Articular chondrocyte of knee joint (primary cell): ENCODE measurements around the gene MKRN3. TPM values are rescaled to one million over a fixed set of nuclear protein-coding genes. Genes with fewer than 3 reads are reported as not detected.

Experiments
- small RNA-seq: library from RNA; depleted of rRNA; stranded (forward); fragments of <200 nt; gene quantifications from one replicate; pipeline ENCODE3, GENCODE V24; 2012
- total RNA-seq: library from RNA; depleted of rRNA; stranded (reverse); fragments of >200 nt; gene quantifications from 2 replicates; pipeline ENCODE4 v1.2.3, GENCODE V29; 2012

Gene MKRN3
- total RNA-seq: not detected in 2 replicates

GRCh38 chr15:23565395-23566070, at the start of gene MKRN3:
TSS of gene MKRN3 (plus strand) at chr15:23565674. CDS start at chr15:23565783, 109 bp downstream.

Small RNA genes within 50 kb of the gene (small RNA-seq; reads per million reads assigned to genes)
- not detected for gene MIR4508

Other genes starting within 250 kb of the MKRN3 start
- not detected in 2 replicates for gene GOLGA6L26, start 231.5 kb upstream of the MKRN3 start, total RNA-seq
- gene GOLGA8S, start 210.9 kb upstream of the MKRN3 start, total RNA-seq: 0.13 and 0.22 TPM in 2 replicates
- gene GOLGA6L2, start 118.4 kb upstream of the MKRN3 start, total RNA-seq: not detected in 2 replicates
- gene MAGEL2, start 82.2 kb downstream of the MKRN3 start, total RNA-seq: 0.13 and 0.22 TPM in 2 replicates
- 71.0 and 81.0 TPM in 2 replicates for gene NDN, start 121.6 kb downstream of the MKRN3 start, total RNA-seq